HEK293 (cell line): ENCODE results near the gene DYNC1LI1.

Source experiments
- INSM2 ChIP-seq: fragments of 450-650 bp; formaldehyde crosslinking; IDR thresholded peaks from 2 replicates; pipeline ENCODE4 v1.5.1; 2016; ENCODE audit warnings: missing biosample characterization, missing genetic modification characterization
- PBX3 ChIP-seq: sonication (generic); formaldehyde crosslinking; IDR thresholded peaks from 2 replicates; pipeline ENCODE4 v1.8.1; 2022; ENCODE audit warnings: mild to moderate bottlenecking, moderate library complexity, missing genetic modification reagents
- PRDM2 ChIP-seq: fragments of 450-650 bp; formaldehyde crosslinking; IDR thresholded peaks from 2 replicates; pipeline ENCODE4 v1.5.1; 2016; ENCODE audit warnings: missing biosample characterization, missing genetic modification characterization, borderline replicate concordance
- PRDM6 ChIP-seq: fragments of 450-650 bp; formaldehyde crosslinking; IDR thresholded peaks from 2 replicates; pipeline ENCODE4 v1.5.1; 2017; ENCODE audit warnings: missing biosample characterization, missing genetic modification characterization
- TSHZ1 ChIP-seq: fragments of 450-650 bp; formaldehyde crosslinking; IDR thresholded peaks from 2 replicates; pipeline ENCODE4 v1.5.1; 2016; ENCODE audit warnings: missing biosample characterization, missing genetic modification characterization, borderline replicate concordance
- YY1 ChIP-seq: fragments of 450-650 bp; formaldehyde crosslinking; IDR thresholded peaks from 2 replicates; pipeline ENCODE4 v1.5.1; 2018; ENCODE audit warnings: missing biosample characterization, missing genetic modification characterization
- ZNF274 ChIP-seq, 2 experiments: fragments of 200-500 bp in 1 of 2; fragments of 450-650 bp in 1 of 2; sonication (Bioruptor generic) in 1 of 2; formaldehyde crosslinking in 1 of 2; IDR thresholded peaks; 2 replicates each; pipeline versions ENCODE4 v1.5.1 to v1.6.1; 2014 to 2016; ENCODE audit warnings: borderline replicate concordance in 1 of 2, inconsistent platforms in 1 of 2, low read length in 1 of 2, missing biosample characterization in 1 of 2, missing genetic modification characterization in 1 of 2
- ZNF335 ChIP-seq: fragments of 450-650 bp; formaldehyde crosslinking; conservative IDR thresholded peaks from 2 replicates; pipeline ENCODE4 v1.5.1; 2016; ENCODE audit warnings: missing biosample characterization, missing genetic modification characterization
- ZNF350 ChIP-seq: fragments of 450-650 bp; formaldehyde crosslinking; IDR thresholded peaks from 2 replicates; pipeline ENCODE4 v1.5.0; 2017; ENCODE audit warnings: missing biosample characterization, mild to moderate bottlenecking, missing genetic modification characterization
- ZNF488 ChIP-seq: fragments of 450-650 bp; formaldehyde crosslinking; IDR thresholded peaks from 2 replicates; pipeline ENCODE4 v1.5.1; 2016; ENCODE audit warnings: missing biosample characterization, missing genetic modification characterization
- ZNF529 ChIP-seq: fragments of 450-650 bp; formaldehyde crosslinking; IDR thresholded peaks from 2 replicates; pipeline ENCODE4 v1.5.1; 2017; ENCODE audit warnings: missing genetic modification characterization, missing biosample characterization; ENCODE audit not compliant: insufficient replicate concordance
- ZNF544 ChIP-seq: fragments of 450-650 bp; formaldehyde crosslinking; IDR thresholded peaks from 2 replicates; pipeline ENCODE4 v1.5.0; 2017; ENCODE audit warnings: missing biosample characterization, missing genetic modification characterization
- ZNF561 ChIP-seq: fragments of 450-650 bp; IDR thresholded peaks from 2 replicates; pipeline ENCODE4 v1.5.1; 2018; ENCODE audit warnings: missing biosample characterization, missing genetic modification characterization, borderline replicate concordance
- ZNF571 ChIP-seq: fragments of 450-650 bp; formaldehyde crosslinking; IDR thresholded peaks from 2 replicates; pipeline ENCODE4 v1.5.0; 2017; ENCODE audit warnings: missing biosample characterization, missing genetic modification characterization
- ZSCAN16 ChIP-seq: fragments of 450-650 bp; formaldehyde crosslinking; IDR thresholded peaks from 2 replicates; pipeline ENCODE4 v1.5.1; 2016; ENCODE audit warnings: missing biosample characterization, missing genetic modification characterization
- ZSCAN18 ChIP-seq: fragments of 450-650 bp; formaldehyde crosslinking; IDR thresholded peaks from 2 replicates; pipeline ENCODE4 v1.5.1; 2016; ENCODE audit warnings: missing biosample characterization, missing genetic modification characterization
- ZSCAN30 ChIP-seq: fragments of 450-650 bp; IDR thresholded peaks from 2 replicates; pipeline ENCODE4 v1.5.1; 2018; ENCODE audit warnings: missing biosample characterization, mild to moderate bottlenecking, missing genetic modification characterization, moderate library complexity
- ZSCAN5A ChIP-seq: fragments of 450-650 bp; formaldehyde crosslinking; IDR thresholded peaks from 2 replicates; pipeline ENCODE4 v1.5.1; 2016; ENCODE audit warnings: missing biosample characterization, missing genetic modification characterization
- ZXDB ChIP-seq: fragments of 450-650 bp; formaldehyde crosslinking; IDR thresholded peaks from 2 replicates; pipeline ENCODE4 v1.5.1; 2016; ENCODE audit warnings: missing biosample characterization, missing genetic modification characterization

Gene DYNC1LI1

GRCh38 chr3:32570421-32571191 is at the start of gene DYNC1LI1 (continued):
- no peak for TF ChIP-seq PRDM2 (tag by site-specific recombination)
- TF ChIP-seq YY1 (tag by site-specific recombination) = peak; percentile 75; the same call in 1 of the 2 replicates
- no peak for TF ChIP-seq ZNF571 (tag by site-specific recombination)
- no peak for TF ChIP-seq ZNF274 (IDR thresholded peaks at IDR 0.05; ENCODE audit: low read length)
- TF ChIP-seq ZNF274 (tag by site-specific recombination; IDR thresholded peaks at IDR 0.05; ENCODE audit: borderline replicate concordance) = no peak
- TF ChIP-seq PRDM6 (tag by site-specific recombination) = no peak
- no peak for TF ChIP-seq ZNF529 (tag by site-specific recombination)
- TF ChIP-seq ZNF544 (tag by site-specific recombination) = no peak
- peak; percentile 80 for TF ChIP-seq INSM2 (tag by site-specific recombination)
- no peak for TF ChIP-seq ZSCAN5A (tag by site-specific recombination)
- TF ChIP-seq ZXDB (tag by site-specific recombination) = peak; percentile 43
- no peak; the same call in 1 of the 2 replicates for TF ChIP-seq ZNF561 (tag by site-specific recombination)
- no peak for TF ChIP-seq ZNF488
- TF ChIP-seq ZNF350 (tag by site-specific recombination) = no peak
- TF ChIP-seq TSHZ1 = no peak
- TF ChIP-seq ZSCAN16 (tag by site-specific recombination) = no peak
- TF ChIP-seq ZNF335 (tag by site-specific recombination) = peak; percentile 91
- TF ChIP-seq PBX3 (CRISPR knock-in tag) = no peak
- TF ChIP-seq ZSCAN30 (tag by site-specific recombination) = no peak; the same call in 1 of the 2 replicates
- no peak for TF ChIP-seq ZSCAN18 (tag by site-specific recombination)
